KOPT-K1 (cell line): ENCODE measurements around the gene SPOCK3.
"Not testable (repeated sequence)": the region's sequence is repeated elsewhere in the genome, so short reads cannot be mapped to it uniquely, and the experiment has no call there.

Source experiments
- H3K27ac ChIP-seq: fragments of 200-600 bp; sonication (generic); 2 replicates; pipeline ENCODE4 v1.5.1; 2016; ENCODE audit warnings: antibody characterized with exemption, mild to moderate bottlenecking, low read depth, low read length; ENCODE audit not compliant: poor library complexity, severe bottlenecking
- H3K36me3 ChIP-seq: fragments of 200-600 bp; sonication (generic); 2 replicates; pipeline ENCODE4 v1.5.1; 2017; ENCODE audit warnings: antibody characterized with exemption, mild to moderate bottlenecking, low read length, moderate library complexity; ENCODE audit not compliant: insufficient read depth
- H3K9me3 ChIP-seq: fragments of 200-600 bp; sonication (generic); 2 replicates; pipeline ENCODE4 v1.5.1; 2017; ENCODE audit warnings: antibody characterized with exemption, low read length, mild to moderate bottlenecking; ENCODE audit not compliant: insufficient read depth, poor library complexity, severe bottlenecking

The SPOCK3 gene

DNA sequence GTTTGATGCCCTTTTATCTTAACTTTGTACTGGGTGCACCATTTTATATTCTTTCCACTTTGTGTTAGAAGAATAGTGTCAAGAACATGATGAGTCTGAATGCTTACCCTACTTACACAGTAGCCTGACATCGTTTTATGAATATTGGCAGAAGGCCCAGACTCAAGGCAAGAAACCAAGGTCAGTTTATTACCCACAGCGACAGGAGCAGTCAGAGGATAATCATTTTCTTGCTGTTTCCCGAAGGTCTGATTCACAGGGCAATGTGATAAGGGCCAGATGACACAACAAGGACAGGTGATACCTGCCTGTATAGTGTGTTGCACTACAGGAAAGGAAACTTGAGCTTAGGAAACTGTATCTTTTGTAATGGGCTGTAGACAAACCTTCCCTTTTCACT lies 417.4 kb downstream of the SPOCK3 start:
- H3K36me3 ChIP-seq, result no peaks in the 10 kb centered on the region
- H3K27ac ChIP-seq, result no peak overlapping the region
- H3K9me3 ChIP-seq, result no peaks in the 10 kb centered on the region

- H3K27ac ChIP-seq, result no peak overlapping the region
- no peaks in the 10 kb centered on the region for H3K9me3 ChIP-seq
- no peaks in the 10 kb centered on the region for H3K36me3 ChIP-seq
Measured at GRCh38 chr4:166808380-166808779, 425.9 kb downstream of the SPOCK3 start.

DNA sequence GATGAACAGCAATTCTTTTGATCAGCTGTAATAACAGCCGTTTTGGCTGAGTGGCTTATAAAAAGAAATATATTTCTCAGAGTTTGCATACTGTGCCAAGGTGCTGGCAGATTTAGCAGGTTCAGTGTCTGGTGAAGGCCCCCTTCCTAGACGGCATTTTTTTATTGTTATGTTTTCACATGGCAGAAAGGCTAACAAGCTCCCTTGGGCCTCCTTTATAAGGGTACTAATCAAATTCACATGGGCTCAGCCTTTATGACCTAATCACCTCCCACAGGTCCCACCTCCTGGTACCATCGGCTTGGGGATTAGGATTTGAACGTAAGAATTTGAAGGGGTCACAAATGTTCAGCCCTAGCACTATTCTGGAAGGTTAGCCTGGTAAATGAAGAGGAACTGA lies 431.9 kb downstream of the SPOCK3 start:
- H3K27ac ChIP-seq, result no peak overlapping the region

DNA sequence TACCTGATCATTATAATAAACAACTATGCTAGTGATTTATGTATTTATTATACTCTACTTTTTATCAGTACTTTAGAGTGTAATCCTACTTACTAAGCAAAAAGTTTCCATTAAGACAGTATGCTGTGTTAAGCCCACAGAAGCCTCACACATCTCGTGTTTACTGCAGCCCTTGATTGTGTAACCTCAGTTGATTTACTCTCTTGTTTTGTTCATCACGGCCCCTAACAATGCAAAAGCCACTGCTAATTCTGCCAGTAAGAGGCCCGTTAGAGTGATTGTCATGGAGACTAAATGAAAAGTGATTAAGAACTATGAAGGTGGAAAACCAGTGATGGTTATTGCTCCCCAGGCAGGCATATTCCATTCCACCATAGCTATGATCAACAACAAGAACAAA lies 436.2 kb downstream of the SPOCK3 start:
- Histone ChIP-seq H3K36me3 (no peaks in the 10 kb centered on the region), H3K27ac (no peak overlapping the region), H3K9me3 (no peaks in the 10 kb centered on the region)

More for the DNA sequence above, 431.9 kb downstream of the SPOCK3 start:
- no peaks in the 10 kb centered on the region for H3K9me3 ChIP-seq
- H3K36me3 ChIP-seq, result no peaks in the 10 kb centered on the region

GRCh38 chr4:166777760-166778159 lies 456.5 kb downstream of the SPOCK3 start:
- H3K9me3 ChIP-seq, result no peaks in the 10 kb centered on the region
- no peak overlapping the region for H3K27ac ChIP-seq
- no peaks in the 10 kb centered on the region for H3K36me3 ChIP-seq

GRCh38 chr4:166763018-166763417 lies 471.3 kb downstream of the SPOCK3 start:
- Histone ChIP-seq H3K36me3 (no peaks in the 10 kb centered on the region), H3K27ac (no peak overlapping the region)

GRCh38 chr4:166741742-166742141 lies 492.6 kb downstream of the SPOCK3 start:
- H3K9me3 ChIP-seq, result no peaks in the 10 kb centered on the region
- H3K36me3 ChIP-seq, result no peaks in the 10 kb centered on the region
- H3K27ac ChIP-seq, result no peak overlapping the region

More at GRCh38 chr4:166763018-166763417, 471.3 kb downstream of the SPOCK3 start:
- no peaks in the 10 kb centered on the region for H3K9me3 ChIP-seq

- not testable (repeated sequence) for H3K9me3 ChIP-seq, H3K36me3 ChIP-seq, H3K27ac ChIP-seq
Measured at GRCh38 chr4:166739215-166739614, 495.1 kb downstream of the SPOCK3 start.

DNA sequence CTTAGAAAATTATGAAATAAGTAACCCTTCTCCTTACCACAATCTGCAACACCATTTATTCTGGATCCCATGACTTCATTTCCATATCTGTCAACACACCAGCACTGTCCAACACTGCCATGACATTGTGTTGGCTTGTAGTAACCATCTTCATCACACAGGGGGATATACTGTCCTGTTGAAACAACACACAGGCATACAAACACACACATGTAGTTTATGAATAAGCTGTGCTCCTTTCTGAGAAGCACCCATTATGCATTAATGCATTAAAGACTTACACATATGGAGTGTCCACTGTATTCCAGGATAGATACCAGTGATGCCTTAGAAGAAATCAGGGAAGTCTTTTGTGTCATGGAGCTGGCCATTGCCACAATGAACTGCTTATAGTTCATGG lies 496.9 kb downstream of the SPOCK3 start:
- H3K36me3 ChIP-seq, result no peaks in the 10 kb centered on the region

GRCh38 chr4:166735553-166735952 lies 498.7 kb downstream of the SPOCK3 start:
- Histone ChIP-seq H3K27ac (no peak overlapping the region), H3K36me3 (no peaks in the 10 kb centered on the region), H3K9me3 (no peaks in the 10 kb centered on the region)

More for the DNA sequence above, 496.9 kb downstream of the SPOCK3 start:
- no peaks in the 10 kb centered on the region for H3K9me3 ChIP-seq
- H3K27ac ChIP-seq, result no peak overlapping the region

- H3K9me3 ChIP-seq, result no peaks in the 10 kb centered on the region
- no peaks in the 10 kb centered on the region for H3K36me3 ChIP-seq
- H3K27ac ChIP-seq, result no peak overlapping the region
Measured at GRCh38 chr4:166734797-166735196, 499.5 kb downstream of the SPOCK3 start.

- Histone ChIP-seq H3K9me3 (no peaks in the 10 kb centered on the region), H3K27ac (no peak overlapping the region), H3K36me3 (no peaks in the 10 kb centered on the region)
Measured at GRCh38 chr4:166733686-166734085, 500.6 kb downstream of the SPOCK3 start.

- H3K36me3 ChIP-seq, result no peaks in the 10 kb centered on the region
- H3K9me3 ChIP-seq, result no peaks in the 10 kb centered on the region
- no peak overlapping the region for H3K27ac ChIP-seq
Measured at GRCh38 chr4:166726832-166727231, 507.5 kb downstream of the SPOCK3 start.

DNA sequence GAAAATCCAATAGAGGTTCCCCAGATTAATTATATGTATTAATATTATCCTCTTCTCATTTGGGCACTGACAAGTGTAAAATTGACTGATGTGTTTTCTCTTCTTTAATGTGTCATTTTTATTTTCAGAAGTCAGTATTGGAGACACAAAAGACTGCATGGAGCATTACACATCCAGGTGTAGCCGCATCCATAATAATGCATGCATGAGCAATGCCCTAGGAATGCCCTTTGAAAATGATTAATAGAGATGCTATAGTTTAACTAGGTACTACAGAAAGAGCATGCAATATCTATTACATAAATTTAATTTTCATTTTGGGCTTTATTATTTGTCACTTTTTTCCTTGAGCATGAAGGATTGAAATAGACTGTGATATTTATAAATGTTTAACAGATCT lies 509.9 kb downstream of the SPOCK3 start:
- Histone ChIP-seq H3K36me3 (no peaks in the 10 kb centered on the region), H3K27ac (no peak overlapping the region), H3K9me3 (no peaks in the 10 kb centered on the region)

DNA sequence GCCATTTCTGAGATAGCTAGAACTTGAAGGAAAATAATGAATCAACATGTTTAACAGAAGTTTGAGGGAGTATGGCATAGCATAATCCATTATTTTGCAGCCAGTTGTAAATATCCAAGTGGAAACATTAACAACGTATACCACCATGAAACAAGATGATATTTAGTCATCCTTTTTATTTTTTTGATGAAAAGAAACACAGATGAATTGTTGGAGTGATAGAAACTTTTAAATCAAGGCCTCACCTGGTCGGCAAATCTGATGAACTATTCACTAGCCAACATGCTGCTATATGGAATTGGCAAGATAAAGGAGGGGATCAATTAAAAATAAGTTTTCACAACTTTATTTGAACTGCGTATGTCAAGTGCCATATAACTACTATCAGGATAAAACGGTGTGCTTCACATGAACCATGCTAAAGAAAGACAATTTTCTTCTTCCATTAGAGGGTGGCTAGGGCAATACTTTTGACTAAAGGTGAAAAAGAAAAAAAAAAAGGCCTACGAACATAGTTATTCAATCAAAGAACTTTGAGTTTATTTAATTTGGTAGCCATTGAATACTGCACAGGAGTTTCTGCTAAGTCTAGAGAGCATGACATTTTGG lies 510.7 kb downstream of the SPOCK3 start:
- Histone ChIP-seq H3K36me3 (no peaks in the 10 kb centered on the region), H3K27ac (no peak overlapping the region), H3K9me3 (no peaks in the 10 kb centered on the region)
